HCT116 (cell line): ENCODE data around the gene RENBP. TPM values are rescaled to one million over a fixed set of nuclear protein-coding genes. Genes with fewer than 3 reads are reported as not detected.

Experiments
- ATAC-seq: fragments of 200-7000 bp; cut with Tn5 transposase; 2 replicates; pipeline ENCODE4 v1.9.1; 2020; ENCODE audit warnings: mild to moderate bottlenecking, moderate library complexity
- BruUV-seq: library from RNA; stranded (reverse); fragments of 400-500 nt; replicated peaks from 2 replicates; lab custom pipeline; 2021; lab: Mats Ljungman, UMichigan
- CTCF ChIA-PET: fragments of 300-600 bp; sonication (Branson Sonifier 250); formaldehyde crosslinking; loops from one replicate; lab custom pipeline; 2021; ENCODE audit warnings: antibody characterized with exemption; lab: Charles Lee
- POLR2A ChIA-PET: fragments of 300-600, 350-600 bp; sonication (Branson Sonifier 250); formaldehyde crosslinking; loops from one replicate; lab custom pipeline; 2021; ENCODE audit warnings: antibody characterized with exemption; lab: Charles Lee
- RAD21 ChIA-PET, 2 experiments: fragments of 300-600 bp; sonication (Branson Sonifier 250); formaldehyde crosslinking; loops; one replicate each; lab custom pipeline; 2023; ENCODE audit warnings: low total read pairs in 2 of 2; ENCODE audit not compliant: uncharacterized antibody in 2 of 2, unreplicated experiment in 2 of 2, low non-redundant PET in 1 of 2; lab: Charles Lee
- DNase-seq: peaks from one replicate; pipeline ENCODE4 v3.0.0-alpha.2; 2010; ENCODE audit warnings: low read depth, low spot score
- H2AFZ ChIP-seq: fragments of 200-600 bp; shearing (Covaris generic), sonication (generic); 2 replicates; pipeline ENCODE4 v1.6.1; 2017; ENCODE audit warnings: low read depth, mixed run types, mixed read lengths, antibody characterized with exemption, low read length; ENCODE audit not compliant: poor library complexity, severe bottlenecking
- H3K27ac ChIP-seq: 2 replicates; pipeline ENCODE4 v1.5.1; 2012; ENCODE audit warnings: low read depth, low read length
- H3K27me3 ChIP-seq: fragments of 200-600 bp; sonication (generic); 2 replicates; pipeline ENCODE4 v1.6.1; 2016; ENCODE audit warnings: mixed run types, low read length, mixed read lengths; ENCODE audit not compliant: insufficient read depth
- H3K36me3 ChIP-seq, 2 experiments: fragments of 200-500 bp in 1 of 2; fragments of 200-600 bp in 1 of 2; sonication (Bioruptor generic) in 1 of 2; sonication (generic) in 1 of 2; 2 replicates each; pipeline versions ENCODE4 v1.5.1 to v1.6.1; 2014 to 2016; ENCODE audit warnings: low read length in 2 of 2, inconsistent platforms in 1 of 2, mixed read lengths in 1 of 2, mixed run types in 1 of 2; ENCODE audit not compliant: insufficient read depth in 2 of 2, control insufficient read depth in 1 of 2
- H3K4me1 ChIP-seq, 2 experiments: fragments of 200-600 bp in 1 of 2; sonication (generic) in 1 of 2; 2 replicates each; pipeline versions ENCODE4 v1.5.1 to v1.6.1; 2012 to 2017; ENCODE audit warnings: low read length in 2 of 2, inconsistent platforms in 1 of 2, mild to moderate bottlenecking in 1 of 2, mixed read lengths in 1 of 2, mixed run types in 1 of 2, moderate library complexity in 1 of 2; ENCODE audit not compliant: insufficient read depth in 2 of 2, control insufficient read depth in 1 of 2
- H3K4me2 ChIP-seq: fragments of 200-600 bp; sonication (generic); 2 replicates; pipeline ENCODE4 v1.6.1; 2017; ENCODE audit warnings: mixed run types, low read length, mixed read lengths
- H3K4me3 ChIP-seq, 2 experiments: fragments of 200-600 bp in 1 of 2; sonication (generic) in 1 of 2; replicated peaks in 1 of 2; 2 replicates each; pipeline ENCODE4 v1.5.1; 2011 to 2016; ENCODE audit warnings: low read length in 2 of 2, control low read depth in 1 of 2, low read depth in 1 of 2, mild to moderate bottlenecking in 1 of 2, mixed read lengths in 1 of 2, mixed run types in 1 of 2
- H3K79me2 ChIP-seq: fragments of 200-600 bp; sonication (generic); 2 replicates; pipeline ENCODE4 v1.6.1; 2017; ENCODE audit warnings: mild to moderate bottlenecking, mixed run types, low read length, moderate library complexity, mixed read lengths; ENCODE audit not compliant: insufficient read depth
- H3K9ac ChIP-seq: fragments of 200-600 bp; sonication (generic); 2 replicates; pipeline ENCODE4 v1.6.1; 2016; ENCODE audit warnings: low read length, mixed read lengths
- H3K9me2 ChIP-seq: fragments of 200-600 bp; sonication (generic), shearing (Covaris generic); 2 replicates; pipeline ENCODE4 v1.6.1; 2017; ENCODE audit warnings: mixed run types, mild to moderate bottlenecking, moderate library complexity; ENCODE audit not compliant: insufficient read depth
- H3K9me3 ChIP-seq, 2 experiments: fragments of 200-500 bp in 1 of 2; fragments of 200-600 bp in 1 of 2; sonication (Bioruptor generic) in 1 of 2; sonication (generic) in 1 of 2; 2 replicates each; pipeline ENCODE4 v1.6.1; 2014 to 2017; ENCODE audit warnings: low read length in 2 of 2, mixed read lengths in 2 of 2, inconsistent platforms in 1 of 2, low read depth in 1 of 2, mild to moderate bottlenecking in 1 of 2, mixed run types in 1 of 2, moderate library complexity in 1 of 2; ENCODE audit not compliant: control insufficient read depth in 1 of 2, insufficient read depth in 1 of 2
- H4K20me1 ChIP-seq: fragments of 200-600 bp; sonication (generic), shearing (Covaris generic); 2 replicates; pipeline ENCODE4 v1.6.1; 2017; ENCODE audit warnings: mixed run types, mild to moderate bottlenecking, moderate library complexity; ENCODE audit not compliant: insufficient read depth
- EGR1 ChIP-seq: IDR thresholded peaks from 2 replicates; pipeline ENCODE4 v1.6.1; 2012; ENCODE audit warnings: low read depth
- EZH2 ChIP-seq: fragments of 200-600 bp; sonication (generic); IDR thresholded peaks from 2 replicates; pipeline ENCODE4 v1.6.1; 2017; ENCODE audit warnings: antibody characterized with exemption, mixed run types
- EZH2phosphoT487 ChIP-seq: fragments of 200-600 bp; IDR thresholded peaks from 2 replicates; pipeline ENCODE4 v1.6.1; 2018; ENCODE audit warnings: antibody characterized with exemption, borderline replicate concordance
- FOSL1 ChIP-seq: IDR thresholded peaks from 2 replicates; pipeline ENCODE4 v1.6.1; 2012; ENCODE audit warnings: low read depth
- JUND ChIP-seq: IDR thresholded peaks from 2 replicates; pipeline ENCODE4 v1.6.1; 2012
- MAX ChIP-seq: IDR thresholded peaks from 2 replicates; pipeline ENCODE4 v1.6.1; 2012
- POLR2A ChIP-seq: IDR thresholded peaks from 2 replicates; pipeline ENCODE4 v1.7.0; 2011; ENCODE audit warnings: borderline replicate concordance; ENCODE audit not compliant: insufficient read depth, insufficient read length; ENCODE audit errors: extremely low read depth
- POLR2AphosphoS5 ChIP-seq: IDR thresholded peaks from 2 replicates; pipeline ENCODE4 v1.6.1; 2011; ENCODE audit warnings: mild to moderate bottlenecking, low read depth, low read length, moderate library complexity
- RAD21 ChIP-seq: IDR thresholded peaks from 2 replicates; pipeline ENCODE4 v1.6.1; 2012; ENCODE audit warnings: low read depth, mild to moderate bottlenecking
- REST ChIP-seq: IDR thresholded peaks from 2 replicates; pipeline ENCODE4 v1.6.1; 2012; ENCODE audit warnings: low read depth
- SIN3A ChIP-seq: IDR thresholded peaks from 2 replicates; pipeline ENCODE4 v1.6.1; 2012; ENCODE audit warnings: low read depth
- SRF ChIP-seq: IDR thresholded peaks from 2 replicates; pipeline ENCODE4 v1.6.1; 2012; ENCODE audit warnings: low read depth
- ZNF274 ChIP-seq: fragments of 200-500 bp; sonication (Bioruptor generic); IDR thresholded peaks from 2 replicates; pipeline ENCODE4 v1.6.1; 2014; ENCODE audit warnings: mild to moderate bottlenecking, low read depth, low read length, inconsistent platforms
- intact Hi-C: fragments of 100-400 bp; cut with micrococcal nuclease; formaldehyde crosslinking; loops from 2 replicates; pipeline ENCODE4 v1.10.0; 2022
- total RNA-seq: library from RNA; stranded (reverse); gene quantifications from one replicate; pipeline ENCODE4 v1.2.1, GENCODE V29; 2021; ENCODE audit not compliant: unreplicated experiment

The RENBP gene
- total RNA-seq, 1 experiment from 2014 or later = 1.3 TPM

- no peak overlapping the region for H2AFZ ChIP-seq
- peaks cover 0 to 5% of the 10 kb centered on the region in 2 experiments; a peak in 2 of 4 replicates for H3K36me3 ChIP-seq
- H3K9me3 ChIP-seq = no peaks in the 10 kb centered on the region
- peak overlapping the region; percentile 62 for H3K27ac ChIP-seq
- ATAC-seq (no peak), DNase-seq (no peak)
- POLR2A ChIA-PET = interaction anchor here (2.3 kb wide), 1 partner anchor 41 kb away, joined by 10 read pairs; the partner anchor contains the start of gene HCFC1
- no peaks in the 10 kb centered on the region for H4K20me1 ChIP-seq
- CTCF ChIA-PET = interaction anchor here (1.4 kb wide), 1 partner anchor 17 kb away, joined by 3 read pairs; no protein-coding TSS in a partner anchor
- peaks cover 22 to 42% of the 10 kb centered on the region in 2 experiments for H3K4me1 ChIP-seq
- RAD21 ChIA-PET = no interaction called here
- H3K9ac ChIP-seq = 0 out of 2 replicates have a peak overlapping the region, but pooled peaks have one; percentile 17
- H3K9me2 ChIP-seq = no peaks in the 10 kb centered on the region
- no peak for TF ChIP-seq POLR2A
- no peak for TF ChIP-seq EZH2
- TF ChIP-seq, all 23 proteins: peak for 0
- intact Hi-C loops = no loop called here
- Histone ChIP-seq H3K4me2 (peak overlapping the region; percentile 56), H3K27me3 (no peaks in the 10 kb centered on the region), H3K4me3 (no peak overlapping the region), H3K79me2 (peaks cover 42% of the 10 kb centered on the region)
- BruUV-seq = no TSS peak
Observed at GRCh38 chrX:153929576-153929975, 14.9 kb downstream of the RENBP start.

GRCh38 chrX:153928846-153929245, 15.6 kb downstream of the RENBP start:
- H3K4me2 ChIP-seq = peak overlapping the region; percentile 56
- H3K79me2 ChIP-seq = peaks cover 42% of the 10 kb centered on the region
- peak overlapping the region; percentile 62 for H3K27ac ChIP-seq
- H4K20me1 ChIP-seq = no peaks in the 10 kb centered on the region
- peak overlapping the region; percentile 27 to 35; a peak in 3 of 4 replicates for H3K4me3 ChIP-seq
- POLR2A ChIA-PET = interaction anchor here (0.8 to 2.3 kb wide), 6 partner anchors 10 to 455 kb away, joined by 3 to 10 read pairs (median 4); partner anchors contain the start of genes HCFC1, IDH3G, RENBP and SSR4
- BruUV-seq = no TSS peak
- intact Hi-C loops = no loop called here
- peaks cover 0 to 5% of the 10 kb centered on the region in 2 experiments; a peak in 2 of 4 replicates for H3K36me3 ChIP-seq
- CTCF ChIA-PET = interaction anchor here (2.5 kb wide), 1 partner anchor 19 kb away, joined by 14 read pairs; no protein-coding TSS in a partner anchor
- no peak for TF ChIP-seq RAD21
- no peak for TF ChIP-seq ZNF274
- no peak for TF ChIP-seq POLR2A
- no peak for TF ChIP-seq SIN3A
- TF ChIP-seq EZH2phosphoT487 = no peak
- no peak for TF ChIP-seq POLR2AphosphoS5
- no peak for TF ChIP-seq FOSL1
- TF ChIP-seq REST = no peak
- no peak for TF ChIP-seq EGR1
- no peak for TF ChIP-seq JUND
- TF ChIP-seq SRF = no peak
- no peak for TF ChIP-seq MAX
- H3K9me3 ChIP-seq = no peaks in the 10 kb centered on the region
- ATAC-seq = no peak
- H3K9ac ChIP-seq = peak overlapping the region; percentile 25; the same call in 1 of the 2 replicates
- H2AFZ ChIP-seq = no peak overlapping the region
- H3K9me2 ChIP-seq = no peaks in the 10 kb centered on the region
- RAD21 ChIA-PET = no interaction called here
- no peak for DNase-seq
- peaks cover 24 to 46% of the 10 kb centered on the region in 2 experiments for H3K4me1 ChIP-seq
- H3K27me3 ChIP-seq = no peaks in the 10 kb centered on the region
